Hematopoietic multipotent progenitor cell treated with erythropoietin and hydrocortisone succinate and interleukin-3 and kit ligand, for 4 days (in vitro differentiated cells): ENCODE results near the gene RHOF.

Experiments
- DNase-seq: peaks from one replicate; pipeline ENCODE4 v3.0.0-alpha.2; 2015

Gene RHOF

GRCh38 chr12:121740847-121741246 lies 52.6 kb downstream of the RHOF start:
- DNase-seq = no peak

DNA sequence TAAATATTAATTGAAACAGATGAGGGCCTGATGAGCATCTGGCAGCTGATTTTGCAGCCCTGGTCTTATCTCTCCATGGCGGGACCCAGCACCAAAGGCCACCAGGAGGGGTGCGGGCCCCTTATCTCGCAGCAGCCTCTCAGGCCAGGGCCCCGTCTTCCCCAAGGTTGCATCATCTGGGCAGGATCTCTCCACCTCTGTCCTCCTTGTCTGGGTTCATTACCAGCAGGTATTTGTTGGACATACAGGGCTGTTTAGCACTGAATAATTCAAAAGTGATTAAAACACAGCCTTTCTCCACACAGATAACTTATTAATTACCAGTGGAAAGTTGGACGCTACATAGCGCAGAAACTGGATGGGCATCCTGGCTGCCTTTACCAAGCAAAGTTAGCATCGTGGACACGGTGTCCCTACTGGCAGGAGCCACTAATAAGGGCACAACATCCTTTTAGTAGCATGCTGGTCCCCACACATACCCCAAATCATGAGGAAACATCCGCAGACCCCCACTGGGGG lies 55.1 kb downstream of the RHOF start:
- peak; percentile 89 for DNase-seq

- DNase-seq = no peak
Observed at GRCh38 chr12:121733849-121734248, 59.6 kb downstream of the RHOF start.

GRCh38 chr12:121731473-121731872 lies 62.0 kb downstream of the RHOF start:
- DNase-seq = no peak

- no peak for DNase-seq
Observed at GRCh38 chr12:121729021-121729420, 64.5 kb downstream of the RHOF start.
